ENCODE results near the gene SLX4IP.
"Not testable (repeated sequence)": the region's sequence is repeated elsewhere in the genome, so short reads cannot be mapped to it uniquely, and the experiment has no call there.

Gene SLX4IP

DNA sequence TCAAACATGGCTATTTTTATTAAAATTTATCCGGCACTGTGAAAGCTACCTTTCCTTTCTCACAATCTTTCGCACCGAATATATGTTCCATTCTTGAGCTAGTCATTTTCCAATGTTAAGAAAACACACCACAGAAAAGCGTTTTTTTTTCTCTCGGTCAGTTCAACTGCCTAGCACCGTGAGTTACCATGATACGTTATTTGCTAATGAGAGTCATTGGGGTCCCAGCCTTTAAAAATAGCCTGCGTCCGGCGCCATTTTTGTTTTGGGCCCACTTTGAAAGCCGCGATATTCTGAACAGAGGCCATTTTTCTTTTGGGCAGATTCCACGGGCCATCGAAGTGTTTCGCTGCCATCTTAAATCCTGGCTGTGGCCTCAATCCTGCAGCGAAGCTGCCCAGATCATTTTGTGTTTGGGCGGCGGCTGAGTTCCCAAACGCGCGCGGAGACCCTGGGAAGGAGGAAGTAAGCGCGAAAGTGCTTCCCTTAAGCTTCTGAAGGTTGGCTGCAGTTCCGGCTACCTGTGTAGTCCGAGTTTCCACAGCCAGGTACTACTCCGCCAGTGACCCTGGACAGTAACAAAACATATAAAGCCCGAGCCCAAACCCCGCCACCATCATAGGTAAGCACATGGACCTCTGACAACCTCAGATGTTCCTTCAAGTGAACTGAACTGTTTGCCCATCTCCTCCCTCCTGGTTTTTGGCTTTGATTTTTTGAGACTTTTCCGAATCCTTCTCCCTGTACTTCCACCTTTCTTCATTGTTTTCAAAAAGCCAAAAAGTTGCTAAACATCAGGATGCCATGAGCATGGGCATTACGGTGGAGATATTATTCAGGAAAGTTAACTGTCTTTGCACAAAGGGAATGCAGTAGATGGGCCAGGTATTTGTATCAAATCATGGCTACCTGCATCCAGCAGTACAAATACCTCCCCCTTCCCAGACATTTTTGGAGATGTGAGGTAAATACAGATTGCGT, at the start of gene SLX4IP:
SLX4IP (plus strand) TSS at position 474 of the 981 bp plus-strand sequence. CDS start 22,900 bp downstream, outside the sequence.
- DNase-seq = peak; percentile 90 to 92

- no peak for DNase-seq
Measured at GRCh38 chr20:10385850-10386544, 49.1 kb upstream of the SLX4IP start.

DNA sequence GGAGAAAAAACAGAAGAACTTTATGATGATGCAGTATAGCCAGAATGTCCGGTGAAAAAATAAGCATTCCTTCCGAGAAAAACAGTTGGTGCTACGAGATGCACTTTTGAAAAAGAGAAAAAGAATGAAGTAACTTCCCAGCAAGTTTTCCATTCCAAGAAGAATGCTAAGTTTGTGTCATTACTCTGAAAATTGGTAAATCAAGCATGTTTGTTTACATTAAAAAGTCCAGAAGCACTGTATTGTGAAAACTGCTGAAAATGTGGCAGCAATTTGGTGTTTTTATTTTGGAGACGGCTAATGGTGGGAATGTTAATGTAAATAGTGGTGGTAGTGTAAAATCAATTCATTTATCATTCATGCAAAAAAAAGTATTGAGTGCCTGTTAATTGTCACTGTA, 47.4 kb upstream of the SLX4IP start:
- DNase-seq = no peak

DNA sequence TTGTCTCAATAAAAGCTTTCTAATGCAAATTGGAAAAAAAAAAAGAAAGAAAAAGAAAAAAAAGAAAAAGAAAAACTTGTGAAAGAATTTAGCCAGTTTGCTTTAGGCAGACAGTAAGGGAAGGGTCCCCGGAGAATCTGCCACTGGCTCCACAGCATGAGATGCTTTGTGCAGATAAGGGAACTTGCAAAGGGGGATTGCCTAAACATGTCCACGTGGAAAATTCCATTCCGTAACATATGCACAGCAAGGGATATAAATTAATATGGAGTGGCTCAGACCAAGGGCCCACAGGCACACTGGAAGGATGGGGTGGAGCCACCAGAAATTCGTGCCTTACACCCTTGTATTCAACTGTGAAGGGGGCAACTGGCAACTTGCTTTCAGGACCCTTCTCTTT, 46.5 kb upstream of the SLX4IP start:
- no peak for DNase-seq

- DNase-seq = no peak
Measured at GRCh38 chr20:10390709-10391108, 44.4 kb upstream of the SLX4IP start.

DNA sequence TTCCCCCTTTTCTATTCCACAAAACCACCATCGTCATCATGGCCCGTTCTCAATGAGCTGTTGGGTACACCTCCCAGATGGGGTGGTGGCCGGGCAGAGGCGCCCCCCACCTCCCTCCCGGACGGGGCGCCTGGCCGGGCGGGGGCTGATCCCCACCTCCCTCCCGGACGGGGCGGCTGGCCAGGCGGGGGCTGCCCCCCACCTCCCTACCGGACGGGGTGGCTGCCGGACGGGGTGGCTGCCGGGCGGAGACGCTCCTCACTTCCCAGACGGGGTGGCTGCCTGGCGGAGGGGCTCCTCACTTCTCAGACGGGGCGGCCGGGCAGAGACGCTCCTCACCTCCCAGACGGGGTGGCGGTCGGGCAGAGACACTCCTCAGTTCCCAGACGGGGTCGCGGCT, 40.4 kb upstream of the SLX4IP start:
- DNase-seq = not testable (repeated sequence)

DNA sequence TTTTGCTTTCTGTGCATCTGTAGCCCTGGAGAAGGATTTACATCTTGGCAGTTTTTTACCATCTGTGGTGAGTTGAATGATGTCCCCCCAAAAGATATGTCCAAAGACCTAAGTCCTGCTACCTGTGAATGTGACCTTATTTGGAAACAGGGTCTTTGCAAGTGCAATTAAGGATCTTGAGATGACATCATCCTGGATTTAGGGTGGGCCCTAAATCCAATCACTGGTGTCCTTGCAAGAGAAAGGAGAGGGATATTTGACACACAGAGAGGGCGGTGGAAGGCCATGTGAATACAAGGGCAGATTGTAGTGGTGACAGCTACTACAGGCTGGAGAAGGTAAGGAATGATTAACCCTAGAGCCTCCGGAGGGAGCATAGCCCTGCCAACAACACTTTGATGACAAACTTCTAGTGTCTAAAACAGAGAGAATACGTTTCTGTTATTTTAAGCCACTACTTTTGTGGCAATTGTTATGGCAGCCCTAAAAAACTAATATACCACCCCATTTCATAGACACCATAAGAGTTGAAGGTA, 36.2 kb upstream of the SLX4IP start:
- DNase-seq = no peak

DNA sequence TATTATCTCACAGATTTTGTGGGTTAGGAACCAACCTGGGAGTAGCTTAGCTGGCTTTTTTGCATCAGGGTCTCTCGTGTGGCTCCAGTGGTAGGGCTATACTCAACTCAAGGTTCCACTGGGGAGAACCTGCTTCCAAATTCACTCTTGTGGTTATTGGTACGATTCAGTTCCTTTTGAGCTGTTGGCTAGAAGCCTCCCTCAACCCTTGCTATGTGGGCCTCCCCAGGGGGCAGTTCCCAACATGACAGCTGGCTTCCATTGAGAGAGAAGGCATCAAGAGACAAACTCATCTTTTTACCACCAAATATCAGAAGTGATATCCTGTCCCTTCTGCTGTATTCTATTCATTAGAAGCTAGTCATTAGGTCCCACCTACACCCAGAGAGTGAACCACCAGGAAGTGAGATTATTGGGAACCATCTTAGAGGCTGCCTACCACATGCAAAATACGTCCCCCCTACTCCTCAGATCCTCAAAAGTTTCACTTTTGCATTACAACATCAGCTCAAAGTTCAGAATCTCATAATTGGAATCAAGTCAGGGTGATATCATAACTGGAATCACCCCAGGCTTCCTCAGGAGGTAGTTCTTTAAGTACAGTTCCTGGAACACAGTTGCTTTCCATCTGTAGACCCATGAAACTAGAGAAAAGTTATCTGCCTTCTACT, 32.0 kb upstream of the SLX4IP start:
- no peak for DNase-seq

DNA sequence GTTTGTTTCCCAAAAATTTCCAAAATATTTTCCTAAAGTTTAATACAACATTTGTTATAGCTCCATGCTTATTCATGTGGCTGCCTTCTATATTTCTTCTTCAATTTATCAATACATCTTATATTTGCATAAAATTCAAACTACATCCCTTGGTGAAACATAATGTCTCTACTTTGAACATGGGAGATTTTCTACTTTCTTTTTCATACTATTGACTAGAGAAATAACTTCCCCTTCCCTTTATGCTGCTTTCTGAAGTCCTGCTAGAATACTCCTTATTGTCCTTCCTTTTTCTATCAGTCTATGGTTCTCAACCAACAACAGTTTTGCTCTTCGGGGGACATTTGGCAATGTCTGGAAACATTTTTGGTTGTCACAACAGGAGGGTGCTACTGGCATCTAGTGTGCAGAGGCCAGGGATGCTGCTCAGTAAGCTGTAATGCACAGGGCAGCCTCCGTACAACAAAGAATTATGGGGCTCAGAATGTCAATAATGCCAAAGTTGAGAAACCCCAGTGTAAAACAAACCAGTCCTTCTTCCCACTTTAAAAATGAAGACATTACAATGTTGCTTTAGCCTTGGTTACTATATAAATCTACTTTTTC, 31.0 kb upstream of the SLX4IP start:
- DNase-seq = no peak

DNA sequence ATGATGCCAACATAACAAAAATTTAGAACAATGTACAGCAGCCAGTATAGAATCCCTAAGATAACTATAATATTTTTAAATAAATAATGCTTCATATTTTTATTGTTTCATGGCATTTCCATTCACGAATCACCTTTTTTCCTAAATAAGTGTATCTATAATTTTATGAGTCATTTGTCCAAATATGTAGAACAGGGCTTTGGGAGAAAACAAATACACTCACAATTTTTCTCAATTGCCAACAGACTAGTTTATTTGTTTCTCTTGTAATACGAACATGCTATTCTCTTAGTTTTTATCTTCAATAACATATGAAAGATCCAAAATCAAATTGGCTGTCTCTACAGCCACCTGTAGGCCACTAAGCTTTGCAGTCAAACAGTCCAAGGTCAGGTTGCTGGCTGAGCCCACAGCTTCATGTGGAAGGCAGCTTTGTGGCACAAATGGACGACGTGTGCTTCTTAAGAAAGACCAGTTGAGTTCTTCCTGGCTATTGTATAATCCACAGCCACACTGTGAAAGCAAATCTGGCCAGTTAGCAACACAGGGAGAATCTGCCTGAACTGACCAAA, 30.1 kb upstream of the SLX4IP start:
- DNase-seq = no peak

- DNase-seq = no peak
Measured at GRCh38 chr20:10408108-10408813, 26.8 kb upstream of the SLX4IP start.

- DNase-seq = no peak
Measured at GRCh38 chr20:10411673-10412072, 23.4 kb upstream of the SLX4IP start.

DNA sequence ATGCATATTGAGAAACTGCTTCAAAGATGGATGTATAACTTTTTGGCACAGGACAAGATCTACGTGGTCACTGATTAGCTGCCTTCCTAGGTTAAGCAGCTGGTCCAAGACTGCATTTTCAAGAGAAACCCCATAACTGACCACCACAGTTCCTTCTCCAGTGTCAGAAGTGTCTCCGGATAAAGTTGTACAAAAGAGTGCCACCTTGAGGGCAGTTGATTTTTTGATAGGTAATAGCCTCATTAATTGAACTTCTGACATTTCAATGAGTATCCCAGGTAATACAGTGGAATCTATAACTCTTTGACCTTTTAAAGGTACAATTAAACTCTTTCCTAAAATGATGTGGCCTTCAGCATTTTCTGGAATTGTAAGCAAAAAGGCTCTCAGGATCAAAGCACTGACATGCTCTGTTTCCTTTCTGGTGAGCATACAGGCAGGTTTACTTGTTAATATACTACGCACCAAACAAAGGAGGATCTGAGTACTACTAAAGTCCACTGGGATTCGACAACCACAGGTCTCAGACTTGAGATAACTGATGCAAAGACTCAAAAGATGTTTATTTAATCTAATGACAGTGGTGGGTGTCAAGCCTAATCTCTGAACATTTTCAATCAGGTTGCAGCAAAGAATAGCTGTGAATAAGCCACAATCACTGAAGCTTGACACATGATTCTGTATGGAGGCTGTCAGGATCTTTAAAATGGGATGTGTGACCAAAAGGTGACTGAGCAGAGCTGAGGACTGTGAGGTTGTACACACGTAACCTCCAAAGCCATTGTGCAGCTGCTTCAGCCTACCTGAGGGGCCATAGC, 22.3 kb upstream of the SLX4IP start:
- no peak for DNase-seq

DNA sequence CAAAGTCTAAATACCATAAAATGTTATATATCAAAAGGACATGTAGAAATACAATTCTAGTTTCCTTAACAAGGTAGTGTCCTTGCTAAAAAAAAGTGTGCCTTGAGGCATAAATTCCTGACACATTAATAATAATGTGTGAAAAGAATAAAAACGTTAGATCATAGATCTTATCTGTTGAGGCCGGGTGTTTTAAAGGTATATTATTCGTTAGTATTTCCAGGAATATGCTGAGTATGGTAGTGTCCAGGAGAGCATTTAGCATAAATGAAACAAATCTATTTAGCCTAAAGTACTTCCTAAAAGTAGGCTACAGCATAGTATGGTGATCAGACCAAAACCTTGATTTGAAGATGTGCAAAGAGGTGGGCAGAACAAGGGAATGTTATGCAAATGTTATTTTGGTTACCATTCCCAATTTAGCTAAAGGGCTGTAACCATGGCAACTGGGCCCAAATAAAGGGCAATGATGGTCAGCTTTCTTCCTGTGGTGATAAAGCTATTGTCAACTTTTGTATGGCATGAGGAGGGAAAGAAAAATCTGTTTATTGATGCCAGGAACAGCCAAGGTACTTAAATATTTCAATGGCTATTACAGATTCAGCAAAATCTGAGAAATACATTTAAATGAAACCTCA, 20.0 kb upstream of the SLX4IP start:
- no peak for DNase-seq

GRCh38 chr20:10417218-10417617, 17.9 kb upstream of the SLX4IP start:
- not testable (repeated sequence) for DNase-seq

- DNase-seq = no peak
Measured at GRCh38 chr20:10419550-10420133, 15.5 kb upstream of the SLX4IP start.

DNA sequence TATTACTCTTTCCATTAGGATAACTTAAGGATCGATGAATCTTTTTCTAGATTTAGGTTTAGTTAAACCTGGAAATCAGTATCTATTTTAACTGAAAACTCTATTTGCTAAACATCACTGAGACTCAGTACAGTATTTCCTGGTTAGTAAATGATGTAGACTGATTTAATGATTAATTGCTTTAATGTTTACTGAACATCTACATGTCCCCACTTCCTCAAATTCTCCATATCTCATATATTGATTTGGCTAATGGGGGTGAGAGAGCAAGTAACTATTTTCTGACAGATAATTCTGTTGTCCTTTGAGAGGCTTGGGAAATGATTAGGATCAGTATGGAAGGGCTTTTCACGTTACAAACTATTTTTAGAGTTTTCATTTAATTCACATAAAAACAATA, 11.4 kb upstream of the SLX4IP start:
- no peak for DNase-seq

GRCh38 chr20:10427060-10427692, 7.9 kb upstream of the SLX4IP start:
- peak; percentile 30 to 49 for DNase-seq

GRCh38 chr20:10428008-10428407, 7.1 kb upstream of the SLX4IP start:
- no peak for DNase-seq

All from CD4-positive, alpha-beta T cell treated with Interleukin-1 beta for 1 hour (primary cell).